Upper lobe of right lung (tissue), 1 donor: ENCODE results near the gene PCGF1. TPM values are rescaled to one million over a fixed set of nuclear protein-coding genes. Genes with fewer than 3 reads are reported as not detected.

Experiments
- ATAC-seq: fragments of 200-7000 bp; cut with Tn5 transposase; one replicate; pipeline ENCODE4 v1.9.1; 2020; ENCODE audit warnings: mild to moderate bottlenecking, moderate library complexity
- DNase-seq: peaks from one replicate; pipeline ENCODE4 v3.0.0-alpha.2; 2020
- H3K27ac ChIP-seq: fragments of 200-600 bp; one replicate; pipeline ENCODE4 v1.8.0; 2022
- H3K27me3 ChIP-seq: fragments of 200-600 bp; one replicate; pipeline ENCODE4 v1.8.0; 2022; ENCODE audit warnings: mild to moderate bottlenecking
- H3K36me3 ChIP-seq: fragments of 200-600 bp; one replicate; pipeline ENCODE4 v1.8.0; 2022
- H3K4me1 ChIP-seq: fragments of 200-600 bp; one replicate; pipeline ENCODE4 v1.8.0; 2022
- H3K4me3 ChIP-seq: fragments of 200-600 bp; one replicate; pipeline ENCODE4 v1.8.0; 2022; ENCODE audit warnings: mild to moderate bottlenecking
- H3K9me3 ChIP-seq: fragments of 200-600 bp; one replicate; pipeline ENCODE4 v1.8.0; 2022
- intact Hi-C: fragments of 100-400 bp; cut with DNase I; formaldehyde crosslinking; loops from one replicate; pipeline ENCODE4 v1.11.0; 2022
- total RNA-seq: library from RNA; stranded (reverse); fragmentation: NEBNext Ultra II Directional; extraction: Animal tissue kit (Norgen Biotek cat#: 25700); gene quantifications from one replicate; pipeline ENCODE4 v1.2.1, GENCODE V29; 2021
- TF ChIP-seq, protein P1 (sequence below): fragments of 200-600 bp; IDR thresholded peaks from one replicate; pipeline ENCODE4 v1.8.0; 2022; ENCODE audit warnings: antibody characterized with exemption
- donor health status: DM: no; HTN: yes; CAD: no; lungs with severe emphysema.

The PCGF1 gene
- total RNA-seq, 1 donor from 2014 or later: 30.1 TPM

DNA sequence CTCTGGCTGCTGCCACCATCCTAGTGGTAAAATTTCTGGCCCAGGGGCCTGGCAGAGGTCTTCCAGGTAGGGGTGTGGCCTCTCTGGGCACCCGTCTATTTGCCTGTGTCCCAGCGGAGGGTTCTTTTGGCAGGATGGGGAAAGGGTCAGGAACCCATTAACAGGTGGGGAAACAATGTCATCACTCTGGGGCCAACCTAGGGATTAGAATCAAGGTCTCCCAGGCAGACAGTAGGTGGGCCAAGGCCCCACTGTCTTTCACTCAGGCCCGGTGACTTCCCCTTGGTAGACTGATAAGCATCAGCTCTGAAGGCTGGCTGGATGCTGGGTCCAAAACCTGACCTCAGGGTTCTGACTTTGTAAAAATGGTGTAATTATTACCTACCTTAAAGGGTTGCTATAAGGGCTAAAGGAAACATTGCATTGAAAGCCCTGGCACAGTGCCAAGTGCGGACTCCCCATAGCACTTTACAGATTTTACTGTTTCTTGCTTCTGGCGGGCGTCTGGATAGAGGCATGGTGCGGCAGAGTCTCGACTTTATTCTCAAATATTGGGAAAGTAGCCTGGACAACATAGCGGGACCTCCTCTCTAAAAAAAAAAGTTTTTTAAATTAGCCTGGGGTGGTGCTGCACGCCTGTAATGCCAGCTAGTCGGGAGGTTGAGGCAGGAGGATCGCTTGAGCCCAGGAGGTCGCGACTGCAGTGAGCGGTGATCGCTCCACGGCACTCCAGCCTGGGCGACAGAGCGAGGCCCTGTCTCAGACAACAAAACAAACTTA is 10.3 kb downstream of the PCGF1 start:
- H3K27me3 ChIP-seq: peaks cover 41% of the 10 kb centered on the region
- TF ChIP-seq, protein P1, sequence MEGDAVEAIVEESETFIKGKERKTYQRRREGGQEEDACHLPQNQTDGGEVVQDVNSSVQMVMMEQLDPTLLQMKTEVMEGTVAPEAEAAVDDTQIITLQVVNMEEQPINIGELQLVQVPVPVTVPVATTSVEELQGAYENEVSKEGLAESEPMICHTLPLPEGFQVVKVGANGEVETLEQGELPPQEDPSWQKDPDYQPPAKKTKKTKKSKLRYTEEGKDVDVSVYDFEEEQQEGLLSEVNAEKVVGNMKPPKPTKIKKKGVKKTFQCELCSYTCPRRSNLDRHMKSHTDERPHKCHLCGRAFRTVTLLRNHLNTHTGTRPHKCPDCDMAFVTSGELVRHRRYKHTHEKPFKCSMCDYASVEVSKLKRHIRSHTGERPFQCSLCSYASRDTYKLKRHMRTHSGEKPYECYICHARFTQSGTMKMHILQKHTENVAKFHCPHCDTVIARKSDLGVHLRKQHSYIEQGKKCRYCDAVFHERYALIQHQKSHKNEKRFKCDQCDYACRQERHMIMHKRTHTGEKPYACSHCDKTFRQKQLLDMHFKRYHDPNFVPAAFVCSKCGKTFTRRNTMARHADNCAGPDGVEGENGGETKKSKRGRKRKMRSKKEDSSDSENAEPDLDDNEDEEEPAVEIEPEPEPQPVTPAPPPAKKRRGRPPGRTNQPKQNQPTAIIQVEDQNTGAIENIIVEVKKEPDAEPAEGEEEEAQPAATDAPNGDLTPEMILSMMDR: no peak
- ATAC-seq (no peak), DNase-seq (no peak)
- H3K9me3 ChIP-seq: no peaks in the 10 kb centered on the region
- peaks cover 25% of the 10 kb centered on the region for H3K4me1 ChIP-seq
- peak overlapping the region; percentile 44 for H3K4me3 ChIP-seq
- H3K27ac ChIP-seq: no peak overlapping the region
- intact Hi-C loops: loop anchor here (10.0 kb wide), 1 partner anchor 88 kb away; no protein-coding TSS in a partner anchor
- H3K36me3 ChIP-seq: peaks cover 17% of the 10 kb centered on the region

DNA sequence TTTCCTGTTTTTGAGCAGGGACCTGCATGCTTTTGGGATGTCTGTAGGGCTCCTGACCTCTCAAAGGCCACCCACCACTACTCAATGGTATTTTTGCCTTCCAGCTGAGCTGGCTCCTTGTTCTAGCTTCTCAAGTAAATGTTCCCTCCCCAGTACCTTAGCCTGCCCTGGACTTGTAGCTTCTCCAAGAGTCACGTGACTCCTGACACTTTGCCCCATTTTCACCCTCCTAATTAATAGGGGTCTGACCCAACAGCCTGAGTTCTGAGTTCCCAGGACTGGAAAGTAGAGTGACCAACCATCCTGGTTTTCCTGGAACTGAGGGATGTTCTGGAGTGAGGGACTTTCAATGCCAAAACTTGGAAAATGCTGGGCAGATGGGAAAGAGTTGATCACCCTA is 12.1 kb downstream of the PCGF1 start:
- peaks cover 34% of the 10 kb centered on the region for H3K36me3 ChIP-seq
- H3K27ac ChIP-seq: no peak overlapping the region
- no peak for DNase-seq
- ATAC-seq: no peak
- no peaks in the 10 kb centered on the region for H3K9me3 ChIP-seq
- intact Hi-C loops: loop anchor here (10.0 kb wide), 1 partner anchor 89 kb away; no protein-coding TSS in a partner anchor
- H3K4me1 ChIP-seq: peaks cover 22% of the 10 kb centered on the region
- H3K4me3 ChIP-seq: no peak overlapping the region
- H3K27me3 ChIP-seq: peaks cover 34% of the 10 kb centered on the region
- TF ChIP-seq, protein P1: no peak

DNA sequence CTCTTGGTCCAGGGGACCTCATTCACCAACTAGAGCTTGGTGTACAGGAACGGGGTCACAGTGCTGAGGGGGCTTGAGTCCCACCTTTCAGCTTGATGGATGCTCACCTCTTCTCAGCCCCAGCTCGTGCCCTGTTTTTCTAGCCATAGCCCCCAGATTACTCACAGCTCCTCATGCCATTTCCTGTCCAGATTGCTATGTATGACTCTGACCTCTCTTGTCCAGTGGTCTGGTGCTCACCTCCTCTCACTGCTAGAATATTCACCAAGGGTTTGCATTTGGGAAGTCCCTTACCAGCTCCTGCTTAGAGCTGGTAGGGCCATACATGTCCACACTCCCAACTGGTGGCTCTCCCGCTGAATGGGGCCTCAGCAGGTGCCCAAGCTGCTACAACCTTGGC is 13.9 kb downstream of the PCGF1 start:
- intact Hi-C loops: loop anchor here (10.0 kb wide), 1 partner anchor 91 kb away; no protein-coding TSS in a partner anchor
- Histone ChIP-seq H3K27me3 (peaks cover 15% of the 10 kb centered on the region), H3K36me3 (peaks cover 43% of the 10 kb centered on the region), H3K27ac (no peak overlapping the region), H3K4me3 (no peak overlapping the region), H3K4me1 (peaks cover 9% of the 10 kb centered on the region), H3K9me3 (no peaks in the 10 kb centered on the region)
- DNase-seq (no peak), ATAC-seq (no peak)
- TF ChIP-seq, protein P1: no peak

GRCh38 chr2:74491648-74492544 is 15.6 kb downstream of the PCGF1 start:
- no peak for ATAC-seq
- H3K9me3 ChIP-seq: no peaks in the 10 kb centered on the region
- TF ChIP-seq, protein P1: no peak
- H3K4me1 ChIP-seq: no peaks in the 10 kb centered on the region
- peaks cover 2% of the 10 kb centered on the region for H3K27me3 ChIP-seq
- H3K4me3 ChIP-seq: no peak overlapping the region
- DNase-seq: no peak
- H3K27ac ChIP-seq: no peak overlapping the region
- intact Hi-C loops: loop anchor here (10.0 kb wide), 1 partner anchor 93 kb away; no protein-coding TSS in a partner anchor
- peaks cover 43% of the 10 kb centered on the region for H3K36me3 ChIP-seq

- Histone ChIP-seq H3K4me1 (no peaks in the 10 kb centered on the region), H3K9me3 (no peaks in the 10 kb centered on the region), H3K36me3 (peaks cover 56% of the 10 kb centered on the region), H3K27ac (no peak overlapping the region), H3K27me3 (no peaks in the 10 kb centered on the region), H3K4me3 (no peak overlapping the region)
- DNase-seq (no peak), ATAC-seq (no peak)
- TF ChIP-seq, protein P1: no peak
- intact Hi-C loops: loop anchor here (10.0 kb wide), 1 partner anchor 95 kb away; no protein-coding TSS in a partner anchor
Measured at GRCh38 chr2:74489906-74490305, 17.6 kb downstream of the PCGF1 start.
